SU-DHL-6 (cell line): ENCODE measurements around the gene C1QTNF1.

ENCODE experiments used
- H2AFZ ChIP-seq: fragments of 200-600 bp; sonication (generic); 2 replicates; pipeline ENCODE4 v1.6.1; 2014; ENCODE audit warnings: low read depth, mild to moderate bottlenecking, moderate library complexity, mixed read lengths, antibody characterized with exemption, low read length; ENCODE audit not compliant: severe bottlenecking
- H3F3A ChIP-seq: fragments of 200-600 bp; shearing (Covaris generic); 2 replicates; pipeline ENCODE4 v1.6.0; 2016; ENCODE audit warnings: antibody characterized with exemption, mild to moderate bottlenecking; ENCODE audit not compliant: insufficient read depth
- H3K27ac ChIP-seq: fragments of 200-600 bp; sonication (generic); 2 replicates; pipeline ENCODE4 v1.5.1; 2016; ENCODE audit warnings: low read depth, mild to moderate bottlenecking, low read length, moderate library complexity, mixed read lengths
- H3K27me3 ChIP-seq: fragments of 200-600 bp; sonication (generic), shearing (Covaris generic); 2 replicates; pipeline ENCODE4 v1.6.0; 2014; ENCODE audit warnings: mild to moderate bottlenecking, low read length
- H3K36me3 ChIP-seq: fragments of 200-600 bp; sonication (generic); 2 replicates; pipeline ENCODE4 v1.6.1; 2014; ENCODE audit warnings: mild to moderate bottlenecking, low read length, mixed read lengths
- H3K4me2 ChIP-seq: fragments of 300-600, 200-600 bp; shearing (Covaris generic), sonication (generic); 2 replicates; pipeline ENCODE4 v1.6.0; 2014; ENCODE audit warnings: low read length, low read depth, mild to moderate bottlenecking; ENCODE audit not compliant: poor library complexity, severe bottlenecking
- H3K4me3 ChIP-seq: fragments of 200-600 bp; sonication (generic); 2 replicates; pipeline ENCODE4 v1.5.1; 2014; ENCODE audit warnings: antibody characterized with exemption, low read length, mild to moderate bottlenecking, mixed read lengths; ENCODE audit not compliant: insufficient read depth, poor library complexity, severe bottlenecking
- H3K79me2 ChIP-seq: fragments of 200-600 bp; sonication (generic); 2 replicates; pipeline ENCODE4 v1.6.1; 2014; ENCODE audit warnings: mild to moderate bottlenecking, low read length, moderate library complexity; ENCODE audit not compliant: insufficient read depth
- H3K9ac ChIP-seq: fragments of 200-600 bp; sonication (generic); 2 replicates; pipeline ENCODE4 v1.7.0; 2014; ENCODE audit warnings: mild to moderate bottlenecking, low read length
- H3K9me2 ChIP-seq: fragments of 200-600 bp; sonication (generic); replicated peaks from 2 replicates; pipeline ENCODE4 v1.6.1; 2014; ENCODE audit warnings: low read length; ENCODE audit not compliant: insufficient read depth
- H3K9me3 ChIP-seq: fragments of 200-600 bp; sonication (generic); 2 replicates; pipeline ENCODE4 v1.6.1; 2014; ENCODE audit warnings: low read length, mixed read lengths; ENCODE audit not compliant: insufficient read depth
- H4K20me1 ChIP-seq: fragments of 200-600 bp; sonication (generic); 2 replicates; pipeline ENCODE4 v1.6.1; 2014; ENCODE audit warnings: low read depth, mild to moderate bottlenecking, antibody characterized with exemption, low read length, moderate library complexity, mixed read lengths
- CTCF ChIP-seq: fragments of 200-600 bp; sonication (generic); IDR thresholded peaks from one replicate; pipeline ENCODE4 v1.5.1; 2017; ENCODE audit warnings: antibody characterized with exemption, mild to moderate bottlenecking, low read length, moderate library complexity; ENCODE audit not compliant: insufficient read depth, poor library complexity, severe bottlenecking
- EZH2phosphoT487 ChIP-seq: fragments of 200-600 bp; sonication (generic), shearing (Covaris generic); conservative IDR thresholded peaks from 2 replicates; pipeline ENCODE4 v1.6.1; 2018; ENCODE audit warnings: mild to moderate bottlenecking, antibody characterized with exemption, low read length, moderate library complexity, mixed read lengths

Gene C1QTNF1

GRCh38 chr17:79075861-79076406 is 52.0 kb downstream of the C1QTNF1 start:
- H3K9ac ChIP-seq: no peak overlapping the region
- no peaks in the 10 kb centered on the region for H3F3A ChIP-seq
- no peak overlapping the region for H3K4me3 ChIP-seq
- no peaks in the 10 kb centered on the region for H4K20me1 ChIP-seq
- H2AFZ ChIP-seq: no peak overlapping the region
- TF ChIP-seq CTCF (no peak), EZH2phosphoT487 (no peak)
- H3K4me2 ChIP-seq: no peak overlapping the region
- H3K9me2 ChIP-seq: no peaks in the 10 kb centered on the region
- no peaks in the 10 kb centered on the region for H3K9me3 ChIP-seq
- H3K79me2 ChIP-seq: no peaks in the 10 kb centered on the region
- no peaks in the 10 kb centered on the region for H3K36me3 ChIP-seq
- H3K27me3 ChIP-seq: no peaks in the 10 kb centered on the region
- no peak overlapping the region for H3K27ac ChIP-seq

GRCh38 chr17:79077587-79077986 is 53.6 kb downstream of the C1QTNF1 start:
- Histone ChIP-seq H3K9me2 (no peaks in the 10 kb centered on the region), H4K20me1 (no peaks in the 10 kb centered on the region), H3K27me3 (no peaks in the 10 kb centered on the region), H3F3A (no peaks in the 10 kb centered on the region), H3K9ac (no peak overlapping the region), H3K36me3 (no peaks in the 10 kb centered on the region), H3K79me2 (no peaks in the 10 kb centered on the region), H3K4me2 (no peak overlapping the region), H3K9me3 (no peaks in the 10 kb centered on the region), H2AFZ (no peak overlapping the region), H3K27ac (no peak overlapping the region), H3K4me3 (no peak overlapping the region)
- TF ChIP-seq EZH2phosphoT487 (no peak), CTCF (no peak)

- H3K4me2 ChIP-seq: no peak overlapping the region
Observed at GRCh38 chr17:79078476-79079190, 54.7 kb downstream of the C1QTNF1 start.

More at GRCh38 chr17:79078476-79079190, 54.7 kb downstream of the C1QTNF1 start:
- Histone ChIP-seq H3K9me2 (no peaks in the 10 kb centered on the region), H2AFZ (no peak overlapping the region), H3K27ac (no peak overlapping the region), H3K36me3 (no peaks in the 10 kb centered on the region), H3K27me3 (no peaks in the 10 kb centered on the region), H3K9ac (no peak overlapping the region), H3K79me2 (no peaks in the 10 kb centered on the region), H3F3A (no peaks in the 10 kb centered on the region), H4K20me1 (no peaks in the 10 kb centered on the region), H3K9me3 (no peaks in the 10 kb centered on the region), H3K4me3 (no peak overlapping the region)
- TF ChIP-seq CTCF: no peak
- TF ChIP-seq EZH2phosphoT487: no peak
